Measurements from ENCODE around the gene FMC1.

GRCh38 chr7:139340808-139341057 is 404 bp upstream of the FMC1 start:
- TF ChIP-seq CTCF (IDR thresholded peaks at IDR 0.05) (no peak), POLR2A (IDR thresholded peaks at IDR 0.05) (no peak)
